NCI-H2196 (cell line): ENCODE data around the gene C1orf50.
"Not testable (repeated sequence)": the region's sequence is repeated elsewhere in the genome, so short reads cannot be mapped to it uniquely, and the experiment has no call there.

Experiments
- DNase-seq: peaks from one replicate; lab custom pipeline; 2025; ENCODE audit not compliant: unreplicated experiment; lab: John Stamatoyannopoulos, UW

C1orf50 gene

GRCh38 chr1:42766741-42767509 lies at the start of gene C1orf50, which contains the start of gene P3H1:
C1orf50 (plus strand) TSS chr1:42767249; CDS start chr1:42767312, 63 bp downstream.
P3H1 (minus strand) TSS chr1:42767028; CDS start chr1:42766971, 57 bp downstream.
- peak; percentile 99 for DNase-seq

DNA sequence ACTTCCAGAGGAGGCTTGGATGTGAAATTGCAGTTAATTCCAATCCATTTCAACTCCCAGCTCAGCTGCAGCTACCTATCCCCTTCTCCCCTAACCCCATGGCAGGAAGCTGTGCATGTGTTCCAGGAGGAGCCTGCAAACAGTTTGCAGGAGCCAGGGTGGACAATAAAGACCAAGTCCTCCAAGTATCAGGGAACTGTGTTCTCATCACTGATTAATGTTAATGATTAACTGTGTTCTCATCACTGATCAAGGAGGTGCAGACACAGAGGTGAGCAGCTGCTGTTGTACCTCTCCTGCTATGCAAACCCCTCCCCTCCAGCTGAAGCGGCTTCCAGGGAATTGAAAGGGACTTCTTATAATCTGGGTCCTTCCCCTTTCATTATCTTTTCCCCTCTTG lies 46.2 kb upstream of the C1orf50 start:
- DNase-seq: no peak

DNA sequence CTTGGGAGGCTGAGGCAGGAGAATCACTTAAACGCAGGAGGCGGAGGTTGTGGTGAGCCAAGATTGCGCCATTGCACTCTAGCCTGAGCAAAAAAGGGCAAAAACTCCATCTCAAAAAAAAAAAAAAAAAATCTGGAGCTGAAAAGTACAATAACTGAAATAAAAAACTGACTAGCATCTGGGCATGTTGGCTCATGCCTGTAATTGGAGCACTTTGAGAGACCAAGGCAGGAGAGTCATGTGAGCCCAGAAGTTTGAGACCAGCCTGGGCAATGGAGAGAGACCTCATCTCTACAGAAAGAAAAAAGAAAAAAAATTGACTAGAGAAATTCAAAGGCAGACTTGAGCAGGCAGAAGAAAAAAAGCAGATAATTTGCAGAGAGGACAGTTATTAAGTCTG lies 45.1 kb upstream of the C1orf50 start:
- no peak for DNase-seq

GRCh38 chr1:42722403-42722802 lies 44.6 kb upstream of the C1orf50 start:
- not testable (repeated sequence) for DNase-seq

GRCh38 chr1:42723511-42723910 lies 43.5 kb upstream of the C1orf50 start:
- DNase-seq: no peak

DNA sequence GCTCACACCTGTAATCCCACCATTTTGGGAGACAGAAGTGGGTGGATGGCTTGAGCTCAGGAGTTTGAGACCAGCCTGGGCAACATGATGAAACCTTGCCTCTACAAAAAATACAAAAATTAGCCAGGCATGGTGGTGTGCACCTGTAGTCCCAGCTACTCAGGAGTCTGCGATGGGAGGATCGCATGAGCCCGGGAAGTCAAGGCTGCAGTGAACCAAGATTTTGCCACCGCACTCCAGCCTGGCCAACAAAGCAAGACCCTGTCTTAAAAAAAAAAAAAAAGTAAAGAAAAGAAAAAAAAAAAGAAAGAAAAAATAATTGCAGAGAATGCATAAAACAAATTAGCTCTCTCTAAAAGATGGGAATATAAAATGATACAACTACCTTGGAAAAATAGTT lies 41.2 kb upstream of the C1orf50 start:
- DNase-seq: not testable (repeated sequence)

- no peak for DNase-seq
Observed at GRCh38 chr1:42730002-42730401, 37.0 kb upstream of the C1orf50 start.

DNA sequence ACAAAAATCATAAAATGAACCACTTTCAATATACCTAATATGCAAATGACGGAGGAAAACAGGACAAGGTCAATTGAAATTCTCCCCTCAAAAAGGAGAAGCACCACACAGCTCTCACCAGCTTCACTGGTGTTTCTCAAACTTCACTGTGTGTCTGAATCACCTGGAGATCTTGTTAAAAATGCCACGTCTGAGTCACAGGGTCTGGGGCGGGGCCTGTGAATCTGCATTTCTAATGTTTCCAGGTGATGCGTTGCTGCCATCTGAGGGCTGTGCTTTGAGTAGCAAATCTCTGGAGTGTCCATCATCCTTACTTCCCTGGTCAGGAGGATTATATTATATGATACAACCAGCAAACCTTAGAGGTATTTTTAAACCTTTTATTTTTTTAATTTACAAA lies 36.1 kb upstream of the C1orf50 start:
- peak; percentile 35 for DNase-seq

DNA sequence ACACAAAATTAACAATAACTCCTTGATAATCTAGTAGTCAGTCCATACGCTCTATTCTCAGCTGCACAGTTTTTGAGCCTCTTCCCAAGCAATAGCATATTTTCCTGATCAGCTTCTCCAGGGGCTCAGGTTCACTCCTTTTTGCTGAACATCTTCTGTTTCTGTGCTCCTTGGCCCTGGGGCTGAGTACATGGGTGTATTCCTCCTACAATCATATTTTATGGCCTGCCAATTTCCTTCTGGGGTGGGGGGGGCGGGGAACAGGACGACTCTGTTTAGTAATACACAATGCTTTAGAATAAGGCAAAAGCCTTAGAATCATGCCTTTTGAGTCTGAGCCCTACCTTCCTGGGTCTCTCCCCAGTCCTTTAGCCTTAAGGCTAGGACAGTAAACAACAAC lies 35.5 kb upstream of the C1orf50 start:
- DNase-seq: no peak

GRCh38 chr1:42732126-42732680 lies 34.8 kb upstream of the C1orf50 start:
- DNase-seq: no peak

GRCh38 chr1:42733415-42734200 lies 33.4 kb upstream of the C1orf50 start:
- DNase-seq: no peak

GRCh38 chr1:42734201-42735035 lies 32.6 kb upstream of the C1orf50 start:
- no peak for DNase-seq

DNA sequence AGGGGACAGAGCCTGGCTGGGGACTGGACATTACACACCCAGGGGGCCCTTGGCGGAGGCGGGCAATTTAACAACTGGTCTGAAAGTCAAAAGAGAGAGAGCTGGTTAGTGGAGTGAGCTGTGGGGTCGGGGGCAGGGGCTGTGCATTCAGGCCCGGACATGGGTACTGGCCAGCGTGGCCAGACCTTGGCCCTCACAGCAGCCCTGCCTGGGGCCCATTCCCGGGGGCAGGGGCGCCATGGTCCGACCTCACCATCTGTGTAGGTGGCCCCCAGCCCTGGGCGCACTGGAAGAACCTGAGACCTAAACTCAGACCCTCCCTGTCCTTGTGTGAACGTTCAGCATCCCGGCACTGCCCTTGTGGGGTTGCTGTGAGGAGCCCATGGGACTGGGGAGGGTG lies 32.0 kb upstream of the C1orf50 start:
- DNase-seq: no peak

GRCh38 chr1:42735477-42736105 lies 31.5 kb upstream of the C1orf50 start:
- DNase-seq: no peak

- peak; percentile 11 for DNase-seq
Observed at GRCh38 chr1:42736152-42736551, 30.9 kb upstream of the C1orf50 start.

GRCh38 chr1:42736571-42737200 lies 30.4 kb upstream of the C1orf50 start:
- no peak for DNase-seq

DNA sequence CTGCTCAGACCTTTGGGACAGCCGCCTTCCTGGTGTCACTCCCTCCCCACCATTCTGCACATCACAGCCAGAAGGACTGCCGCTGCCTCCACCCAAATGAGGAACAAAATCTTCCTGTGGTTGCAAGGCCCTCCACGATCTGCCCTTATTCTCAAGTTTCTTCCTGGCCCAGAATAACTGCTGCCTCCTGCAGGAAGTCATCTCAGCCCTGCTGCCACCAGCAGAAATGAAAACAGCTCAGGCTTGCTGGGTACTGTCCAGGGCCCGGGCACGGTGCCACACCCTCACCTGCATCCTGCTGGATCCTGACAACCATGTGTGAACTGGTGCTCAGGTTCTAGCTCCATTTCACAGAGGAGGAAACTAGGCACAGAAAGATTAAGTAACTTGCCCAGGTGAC lies 29.8 kb upstream of the C1orf50 start:
- DNase-seq: peak; percentile 78

- no peak for DNase-seq
Observed at GRCh38 chr1:42737986-42738677, 28.9 kb upstream of the C1orf50 start.

GRCh38 chr1:42738678-42739226 lies 28.3 kb upstream of the C1orf50 start:
- no peak for DNase-seq
